Esophagus muscularis mucosa (tissue), 4 donors: ENCODE results near the gene PTTG1. TPM values are rescaled to one million over a fixed set of nuclear protein-coding genes. Genes with fewer than 3 reads are reported as not detected.

Source experiments
- DNase-seq: peaks from one replicate; pipeline ENCODE4 v3.0.0-alpha.2; 2017; ENCODE audit errors: extremely low spot score
- H3K27ac ChIP-seq, 4 donors: fragments of 200-600 bp; sonication (generic); replicated peaks in 1 of 4; 1 replicate in 3 of 4; 2 replicates in 1 of 4; pipeline ENCODE4 v1.5.1; 2016 to 2019; ENCODE audit warnings: mild to moderate bottlenecking in 1 of 4
- H3K27me3 ChIP-seq, 4 donors: fragments of 200-600 bp; sonication (generic); one replicate each; pipeline versions ENCODE4 v1.5.1 to v1.6.0; 2016 to 2019
- H3K36me3 ChIP-seq, 4 donors: fragments of 200-600 bp; sonication (generic); one replicate each; pipeline ENCODE4 v1.5.1; 2016 to 2019
- H3K4me1 ChIP-seq, 4 donors: fragments of 200-600 bp; sonication (generic); one replicate each; pipeline ENCODE4 v1.5.1; 2016 to 2019
- H3K4me3 ChIP-seq, 4 donors: fragments of 200-600 bp; sonication (generic); 1 replicate in 2 of 4; 2 replicates in 2 of 4; pipeline ENCODE4 v1.5.1; 2016 to 2019; ENCODE audit warnings: mild to moderate bottlenecking in 4 of 4, moderate library complexity in 1 of 4
- H3K9me3 ChIP-seq, 4 donors: fragments of 200-600 bp; sonication (generic); 1 replicate in 3 of 4; 2 replicates in 1 of 4; pipeline ENCODE4 v1.5.1; 2016 to 2019
- CTCF ChIP-seq, 3 experiments: fragments of 200-600 bp in 2 of 3; fragments of 450-650 bp in 1 of 3; sonication (generic) in 2 of 3; IDR thresholded peaks; one replicate each; pipeline ENCODE4 v1.5.1; 2017 to 2019; ENCODE audit warnings: antibody characterized with exemption in 3 of 3, mild to moderate bottlenecking in 2 of 3, moderate library complexity in 1 of 3
- EP300 ChIP-seq: sonication (generic); formaldehyde crosslinking; IDR thresholded peaks from one replicate; pipeline ENCODE4 v1.6.1; 2017; ENCODE audit warnings: antibody characterized with exemption
- POLR2A ChIP-seq: fragments of 450-650 bp; IDR thresholded peaks from one replicate; pipeline ENCODE4 v1.6.1; 2017; ENCODE audit warnings: antibody characterized with exemption, moderate library complexity, mild to moderate bottlenecking, low read depth
- POLR2AphosphoS5 ChIP-seq, 2 donors: sonication (generic); formaldehyde crosslinking; IDR thresholded peaks; one replicate each; pipeline ENCODE4 v1.6.1; 2017; ENCODE audit warnings: antibody characterized with exemption in 2 of 2
- WGBS: methylation state at CpG from one replicate; pipeline ENCODE4 v1.1.5; 2018; 5-methylcytosine and 5-hydroxymethylcytosine counted together
- intact Hi-C: fragments of 100-400 bp; cut with DNase I; formaldehyde crosslinking; loops from one replicate; pipeline ENCODE4 v1.15.1; 2023
- total RNA-seq, 4 donors: library from RNA; depleted of rRNA; stranded (reverse); fragments of >200 nt; gene quantifications; one replicate each; pipeline versions ENCODE4 v1.1.0 to v1.2.1, GENCODE V29; 2016

Gene PTTG1
- total RNA-seq, 4 donors from 2014 or later: 2.6 to 6.3 (median 5.5) TPM; not detected in 1

- no peak for DNase-seq
Measured at GRCh38 chr5:160438316-160439204, 16.9 kb downstream of the PTTG1 start.

DNA sequence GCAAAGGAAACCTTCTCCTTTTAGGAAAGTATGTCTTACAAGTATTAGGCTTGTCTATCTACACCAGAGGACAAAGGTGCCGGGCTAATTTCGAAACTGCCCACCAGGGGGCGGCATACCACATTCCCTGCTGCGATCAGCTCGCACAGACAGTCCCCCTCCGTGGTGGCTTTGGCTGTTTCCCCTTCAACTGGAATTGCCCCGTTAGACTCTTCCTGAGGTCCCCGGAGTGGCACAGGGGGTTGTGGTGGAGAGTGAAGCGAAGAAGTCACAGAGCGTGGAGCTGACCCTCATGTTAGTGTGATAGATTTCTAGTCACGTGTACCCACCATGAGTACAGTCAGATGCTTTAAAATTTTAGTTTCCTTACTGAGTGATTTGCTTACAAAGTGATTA lies 17.5 kb downstream of the PTTG1 start:
- H3K36me3 ChIP-seq: no peaks in the 10 kb centered on the region
- peaks cover 0 to 22% (median 0%) of the 10 kb centered on the region in 4 donors for H3K27me3 ChIP-seq
- DNase-seq: peak; percentile 97
- intact Hi-C loops: no loop called here
- peak overlapping the region in 1 of 4 donors; percentile 42 for H3K27ac ChIP-seq
- TF ChIP-seq EP300: no peak
- peak in 1 of 2 donors; percentile 34 for TF ChIP-seq POLR2AphosphoS5 (IDR thresholded peaks at IDR 0.05)
- no peak for TF ChIP-seq POLR2A
- TF ChIP-seq CTCF (IDR thresholded peaks at IDR 0.05): peak; percentile 83 to 91 (median 90)
- H3K4me1 ChIP-seq: peaks cover 7 to 12% (median 9%) of the 10 kb centered on the region in 4 donors
- WGBS: 0% methylated on average over 8 of the region's 11 CpGs
- H3K4me3 ChIP-seq: peak overlapping the region; percentile 45 to 60 (median 48)
- H3K9me3 ChIP-seq: no peaks in the 10 kb centered on the region

More at GRCh38 chr5:160438316-160439204, 16.9 kb downstream of the PTTG1 start:
- intact Hi-C loops: no loop called here
- Histone ChIP-seq H3K4me1 (peaks cover 7 to 12% (median 9%) of the 10 kb centered on the region in 4 donors), H3K9me3 (no peaks in the 10 kb centered on the region), H3K4me3 (peak overlapping the region; percentile 45 to 60 (median 48)), H3K36me3 (no peaks in the 10 kb centered on the region), H3K27me3 (peaks cover 0 to 22% (median 0%) of the 10 kb centered on the region in 4 donors), H3K27ac (peak overlapping the region in 1 of 4 donors; percentile 42)
- peak; percentile 50 to 69 (median 54) for TF ChIP-seq CTCF (IDR thresholded peaks at IDR 0.05)
- TF ChIP-seq POLR2AphosphoS5 (IDR thresholded peaks at IDR 0.05): no peak
- WGBS: 2% methylated on average over 16 of the region's 18 CpGs

GRCh38 chr5:160441311-160441781 lies 19.7 kb downstream of the PTTG1 start:
- Histone ChIP-seq H3K27ac (no peak overlapping the region), H3K9me3 (no peaks in the 10 kb centered on the region), H3K27me3 (peaks cover 0 to 10% (median 0%) of the 10 kb centered on the region in 4 donors), H3K36me3 (no peaks in the 10 kb centered on the region), H3K4me1 (peaks cover 7 to 12% (median 9%) of the 10 kb centered on the region in 4 donors), H3K4me3 (no peak overlapping the region)
- intact Hi-C loops: no loop called here
- 76% methylated on average over 1 of the region's 1 CpG for WGBS
- DNase-seq: no peak
- TF ChIP-seq POLR2AphosphoS5 (IDR thresholded peaks at IDR 0.05) (no peak), EP300 (no peak), POLR2A (no peak), CTCF (IDR thresholded peaks at IDR 0.05) (no peak)

DNA sequence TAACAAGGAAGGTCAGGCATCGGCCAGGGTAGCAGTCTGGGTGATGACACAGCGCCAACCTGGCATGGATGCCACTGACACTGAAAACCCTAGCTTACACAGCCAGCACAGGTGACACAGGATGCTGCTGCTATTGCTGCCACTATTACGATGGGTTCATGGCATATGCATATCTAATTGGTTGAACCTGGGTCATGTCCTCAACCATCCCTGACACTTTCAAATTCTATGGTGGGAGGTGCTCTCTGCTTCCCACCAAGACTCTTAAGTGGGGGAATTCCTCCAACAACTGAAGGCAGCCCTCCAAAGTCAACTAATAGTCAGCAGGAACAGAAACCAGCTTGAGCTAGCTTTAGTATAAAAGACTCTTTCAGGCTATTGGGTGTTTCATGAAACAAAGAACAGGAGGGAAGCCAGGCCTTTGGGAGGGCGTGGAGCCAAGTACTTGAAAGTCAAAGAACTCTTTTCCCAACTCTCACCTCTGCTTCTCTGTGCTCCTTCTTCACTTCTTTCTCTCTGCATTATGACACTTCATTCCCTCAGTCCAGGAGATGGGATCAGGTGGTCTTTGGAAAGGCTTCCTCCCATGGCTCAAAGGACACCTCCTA lies 21.3 kb downstream of the PTTG1 start:
- TF ChIP-seq CTCF (IDR thresholded peaks at IDR 0.05) (no peak), EP300 (no peak), POLR2AphosphoS5 (IDR thresholded peaks at IDR 0.05) (no peak), POLR2A (no peak)
- peaks cover 0 to 4% (median 0%) of the 10 kb centered on the region in 4 donors for H3K27me3 ChIP-seq
- H3K9me3 ChIP-seq: no peaks in the 10 kb centered on the region
- H3K27ac ChIP-seq: no peak overlapping the region
- whole genome bisulfite sequencing: 70% methylated on average over 4 of the region's 4 CpGs
- H3K36me3 ChIP-seq: no peaks in the 10 kb centered on the region
- intact Hi-C loops: no loop called here
- no peak overlapping the region for H3K4me3 ChIP-seq
- peaks cover 7 to 12% (median 9%) of the 10 kb centered on the region in 4 donors for H3K4me1 ChIP-seq
- DNase-seq: no peak
